SK-N-MC (cell line): ENCODE data around the gene H2BK1.

Source experiments
- DNase-seq: peaks from one replicate; pipeline ENCODE4 v3.0.0-alpha.2; 2011; ENCODE audit warnings: low read depth, low spot score
- H3K27ac ChIP-seq: fragments of 200-600 bp; sonication (generic); 2 replicates; pipeline ENCODE4 v1.5.1; 2016; ENCODE audit warnings: mixed run types
- H3K36me3 ChIP-seq: fragments of 200-600 bp; sonication (generic); 2 replicates; pipeline ENCODE4 v1.6.1; 2017; ENCODE audit warnings: antibody characterized with exemption, low read length, mixed read lengths; ENCODE audit not compliant: insufficient read depth
- H3K4me3 ChIP-seq: fragments of 200-600 bp; sonication (generic); 2 replicates; pipeline ENCODE4 v1.5.1; 2016
- H3K9ac ChIP-seq: fragments of 200-600 bp; sonication (generic); 2 replicates; pipeline ENCODE4 v1.8.0; 2017; ENCODE audit warnings: mixed run types, mixed read lengths; ENCODE audit not compliant: insufficient read length
- H3K9me3 ChIP-seq: fragments of 200-600 bp; sonication (generic); 2 replicates; pipeline ENCODE4 v1.6.1; 2017; ENCODE audit warnings: low read depth, mild to moderate bottlenecking, antibody characterized with exemption, low read length, moderate library complexity, mixed read lengths
- EZH2 ChIP-seq: fragments of 200-600 bp; sonication (generic); IDR thresholded peaks from one replicate; pipeline ENCODE4 v1.6.1; 2017; ENCODE audit warnings: antibody characterized with exemption
- FOXP2 ChIP-seq: optimal IDR thresholded peaks from 2 replicates; pipeline ENCODE3; 2011; ENCODE audit warnings: mild to moderate bottlenecking, moderate library complexity; ENCODE audit not compliant: insufficient read depth; ENCODE audit errors: extremely low read length, control extremely low read depth
- POLR2AphosphoS5 ChIP-seq: IDR thresholded peaks from 2 replicates; pipeline ENCODE4 v1.6.1; 2012; ENCODE audit warnings: mild to moderate bottlenecking, low read depth, low read length, borderline replicate concordance

Gene H2BK1

GRCh38 chr7:151246851-151247580 lies 36.7 kb upstream of the H2BK1 start:
- Histone ChIP-seq H3K9me3 (no peaks in the 10 kb centered on the region), H3K4me3 (peak overlapping the region; percentile 80; the same call in 1 of the 2 replicates), H3K27ac (no peak overlapping the region), H3K36me3 (no peaks in the 10 kb centered on the region), H3K9ac (no peak overlapping the region)
- DNase-seq = no peak
- TF ChIP-seq POLR2AphosphoS5 (no peak), FOXP2 (no peak), EZH2 (no peak)

- Histone ChIP-seq H3K9me3 (no peaks in the 10 kb centered on the region), H3K4me3 (peak overlapping the region; percentile 73), H3K27ac (no peak overlapping the region), H3K9ac (no peak overlapping the region), H3K36me3 (no peaks in the 10 kb centered on the region)
- no peak for TF ChIP-seq POLR2AphosphoS5
- TF ChIP-seq EZH2 = no peak
- no peak for TF ChIP-seq FOXP2
- DNase-seq = no peak
Observed at GRCh38 chr7:151246102-151246850, 36.0 kb upstream of the H2BK1 start.

GRCh38 chr7:151245360-151246101 lies 35.2 kb upstream of the H2BK1 start:
- H3K9ac ChIP-seq = no peak overlapping the region
- DNase-seq = no peak
- H3K9me3 ChIP-seq = no peaks in the 10 kb centered on the region
- TF ChIP-seq FOXP2 (no peak), EZH2 (no peak), POLR2AphosphoS5 (no peak)
- no peaks in the 10 kb centered on the region for H3K36me3 ChIP-seq
- H3K27ac ChIP-seq = no peak overlapping the region
- H3K4me3 ChIP-seq = peak overlapping the region; percentile 73

- Histone ChIP-seq H3K27ac (no peak overlapping the region), H3K36me3 (no peaks in the 10 kb centered on the region), H3K4me3 (peak overlapping the region; percentile 73), H3K9me3 (no peaks in the 10 kb centered on the region), H3K9ac (no peak overlapping the region)
- no peak for DNase-seq
- TF ChIP-seq POLR2AphosphoS5 = no peak
- no peak for TF ChIP-seq EZH2
- TF ChIP-seq FOXP2 = no peak
Observed at GRCh38 chr7:151244841-151245346, 34.6 kb upstream of the H2BK1 start.

- no peak overlapping the region for H3K4me3 ChIP-seq
- H3K9me3 ChIP-seq = no peaks in the 10 kb centered on the region
- no peaks in the 10 kb centered on the region for H3K36me3 ChIP-seq
- no peak for DNase-seq
- H3K9ac ChIP-seq = no peak overlapping the region
- TF ChIP-seq EZH2 (no peak), POLR2AphosphoS5 (no peak), FOXP2 (no peak)
- H3K27ac ChIP-seq = no peak overlapping the region
Observed at GRCh38 chr7:151244196-151244840, 34.0 kb upstream of the H2BK1 start.

GRCh38 chr7:151243408-151244195 lies 33.3 kb upstream of the H2BK1 start:
- H3K9ac ChIP-seq = no peak overlapping the region
- H3K4me3 ChIP-seq = no peak overlapping the region
- DNase-seq = no peak
- H3K36me3 ChIP-seq = no peaks in the 10 kb centered on the region
- TF ChIP-seq EZH2 (no peak), POLR2AphosphoS5 (no peak), FOXP2 (no peak)
- no peaks in the 10 kb centered on the region for H3K9me3 ChIP-seq
- no peak overlapping the region for H3K27ac ChIP-seq

GRCh38 chr7:151243045-151243349 lies 32.7 kb upstream of the H2BK1 start:
- TF ChIP-seq FOXP2 (no peak), POLR2AphosphoS5 (no peak), EZH2 (no peak)
- no peak for DNase-seq
- H3K27ac ChIP-seq = no peak overlapping the region
- H3K36me3 ChIP-seq = no peaks in the 10 kb centered on the region
- H3K9me3 ChIP-seq = no peaks in the 10 kb centered on the region
- no peak overlapping the region for H3K4me3 ChIP-seq
- H3K9ac ChIP-seq = no peak overlapping the region
